DOHH2 (cell line): ENCODE measurements around the gene MUC5AC.

Experiments
- H3F3A ChIP-seq: fragments of 200-600 bp; sonication (generic), shearing (Covaris generic); 2 replicates; pipeline ENCODE4 v1.6.0; 2016; ENCODE audit warnings: antibody characterized with exemption, mild to moderate bottlenecking; ENCODE audit not compliant: control insufficient read depth, insufficient read depth
- H3K27ac ChIP-seq: fragments of 200-600 bp; sonication (generic); 2 replicates; pipeline ENCODE4 v1.5.1; 2014; ENCODE audit warnings: low read depth, mild to moderate bottlenecking, low read length, moderate library complexity
- H3K27me3 ChIP-seq: fragments of 200-600 bp; sonication (generic); 2 replicates; pipeline ENCODE4 v1.6.1; 2014; ENCODE audit warnings: mild to moderate bottlenecking, low read length, mixed read lengths; ENCODE audit not compliant: control insufficient read depth
- H3K36me3 ChIP-seq: fragments of 200-600 bp; sonication (generic); 2 replicates; pipeline ENCODE4 v1.6.1; 2014; ENCODE audit warnings: mild to moderate bottlenecking, low read length, moderate library complexity, mixed read lengths; ENCODE audit not compliant: control insufficient read depth
- H3K4me1 ChIP-seq: fragments of 200-600 bp; sonication (generic); 2 replicates; pipeline ENCODE4 v1.6.1; 2014; ENCODE audit warnings: mild to moderate bottlenecking, low read length, mixed read lengths; ENCODE audit not compliant: control insufficient read depth
- H3K4me2 ChIP-seq: fragments of 200-600 bp; sonication (generic); 2 replicates; pipeline ENCODE4 v1.6.0; 2014; ENCODE audit warnings: mild to moderate bottlenecking, low read length, moderate library complexity
- H3K4me3 ChIP-seq: fragments of 200-600 bp; sonication (generic); 2 replicates; pipeline ENCODE4 v1.5.1; 2014; ENCODE audit warnings: mild to moderate bottlenecking, low read length, mixed read lengths
- H3K79me2 ChIP-seq: fragments of 200-600 bp; sonication (generic); 2 replicates; pipeline ENCODE4 v1.6.1; 2014; ENCODE audit warnings: mild to moderate bottlenecking, low read length, mixed read lengths; ENCODE audit not compliant: control insufficient read depth
- H3K9me2 ChIP-seq: fragments of 200-600 bp; sonication (generic); replicated peaks from 2 replicates; pipeline ENCODE4 v1.6.1; 2014; ENCODE audit warnings: mild to moderate bottlenecking, low read length, mixed read lengths; ENCODE audit not compliant: control insufficient read depth
- H3K9me3 ChIP-seq: fragments of 200-600 bp; sonication (generic); 2 replicates; pipeline ENCODE4 v1.6.1; 2014; ENCODE audit warnings: antibody characterized with exemption, low read length, mixed read lengths; ENCODE audit not compliant: control insufficient read depth, insufficient read depth
- H4K20me1 ChIP-seq: fragments of 200-600 bp; sonication (generic); 2 replicates; pipeline ENCODE4 v1.6.0; 2014; ENCODE audit warnings: low read depth, mild to moderate bottlenecking, antibody characterized with exemption, low read length, moderate library complexity; ENCODE audit not compliant: control insufficient read depth, insufficient read depth
- CTCF ChIP-seq: fragments of 200-600 bp; sonication (generic); IDR thresholded peaks from one replicate; pipeline ENCODE4 v1.5.1; 2014; ENCODE audit warnings: antibody characterized with exemption, mild to moderate bottlenecking, low read depth, low read length; ENCODE audit not compliant: poor library complexity, severe bottlenecking
- EZH2phosphoT487 ChIP-seq: fragments of 200-600 bp; sonication (generic); IDR thresholded peaks from 2 replicates; pipeline ENCODE4 v1.6.1; 2017; ENCODE audit warnings: borderline replicate concordance, mild to moderate bottlenecking, antibody characterized with exemption, low read length, moderate library complexity, mixed read lengths

MUC5AC gene

DNA sequence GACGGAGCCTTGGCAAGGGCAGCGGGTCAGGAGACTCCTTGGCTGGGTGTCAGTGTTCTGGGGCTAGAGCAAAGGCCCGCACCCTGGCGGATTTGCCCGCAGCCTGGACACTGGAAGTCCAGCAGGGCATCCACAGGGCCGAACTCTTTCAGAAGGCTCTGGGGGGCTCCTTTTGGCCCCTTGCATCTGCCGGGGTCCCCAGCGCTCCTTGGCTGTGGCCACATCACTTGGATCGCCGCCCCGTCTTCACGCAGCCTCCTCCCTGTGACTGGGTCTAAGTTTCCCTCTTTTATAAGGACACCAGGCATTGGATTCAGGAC lies 20.0 kb downstream of the MUC5AC start:
- Histone ChIP-seq H4K20me1 (no peaks in the 10 kb centered on the region), H3F3A (no peaks in the 10 kb centered on the region), H3K4me3 (no peak overlapping the region), H3K4me1 (no peaks in the 10 kb centered on the region), H3K9me3 (peaks cover 38% of the 10 kb centered on the region; the same call in 1 of the 2 replicates), H3K27ac (no peak overlapping the region), H3K4me2 (no peak overlapping the region), H3K9me2 (no peaks in the 10 kb centered on the region), H3K79me2 (no peaks in the 10 kb centered on the region), H3K27me3 (no peaks in the 10 kb centered on the region), H3K36me3 (no peaks in the 10 kb centered on the region)
- TF ChIP-seq EZH2phosphoT487 (no peak), CTCF (no peak)

GRCh38 chr11:1178201-1178885 lies 20.6 kb downstream of the MUC5AC start:
- TF ChIP-seq CTCF = no peak
- no peak for TF ChIP-seq EZH2phosphoT487
- H3K27ac ChIP-seq = no peak overlapping the region
- H3F3A ChIP-seq = no peaks in the 10 kb centered on the region
- H3K27me3 ChIP-seq = no peaks in the 10 kb centered on the region
- H4K20me1 ChIP-seq = no peaks in the 10 kb centered on the region
- no peaks in the 10 kb centered on the region for H3K9me2 ChIP-seq
- no peaks in the 10 kb centered on the region for H3K36me3 ChIP-seq
- no peaks in the 10 kb centered on the region for H3K4me1 ChIP-seq
- H3K4me2 ChIP-seq = no peak overlapping the region
- H3K4me3 ChIP-seq = no peak overlapping the region
- no peaks in the 10 kb centered on the region for H3K79me2 ChIP-seq
- peaks cover 34% of the 10 kb centered on the region; the same call in 1 of the 2 replicates for H3K9me3 ChIP-seq

- H3K36me3 ChIP-seq = no peaks in the 10 kb centered on the region
- H3K4me3 ChIP-seq = no peak overlapping the region
- no peaks in the 10 kb centered on the region for H3K9me2 ChIP-seq
- peaks cover 30% of the 10 kb centered on the region; the same call in 1 of the 2 replicates for H3K9me3 ChIP-seq
- H3K79me2 ChIP-seq = no peaks in the 10 kb centered on the region
- TF ChIP-seq EZH2phosphoT487 = no peak
- TF ChIP-seq CTCF = no peak
- no peak overlapping the region for H3K4me2 ChIP-seq
- H3F3A ChIP-seq = no peaks in the 10 kb centered on the region
- H3K4me1 ChIP-seq = no peaks in the 10 kb centered on the region
- no peak overlapping the region for H3K27ac ChIP-seq
- H3K27me3 ChIP-seq = no peaks in the 10 kb centered on the region
- H4K20me1 ChIP-seq = no peaks in the 10 kb centered on the region
Measured at GRCh38 chr11:1178906-1179305, 21.2 kb downstream of the MUC5AC start.
